Mesenchymal stem cell (in vitro differentiated cells and primary cell): ENCODE data around the gene ABHD13.

ENCODE experiments used
- DNase-seq: peaks from one replicate; pipeline ENCODE4 v3.0.0-alpha.2; 2013
- H2AFZ ChIP-seq: one replicate; pipeline ENCODE4 v1.6.1; 2013; ENCODE audit warnings: low read depth, mild to moderate bottlenecking, control low read depth, inconsistent platforms, low read length, moderate library complexity
- H2AK5ac ChIP-seq: 2 replicates; pipeline ENCODE4 v1.6.1; 2013; ENCODE audit warnings: low read length, moderate library complexity, mild to moderate bottlenecking, inconsistent platforms; ENCODE audit not compliant: severe bottlenecking
- H2BK120ac ChIP-seq: one replicate; pipeline ENCODE4 v1.6.1; 2013; ENCODE audit warnings: low read depth, mild to moderate bottlenecking, inconsistent platforms, low read length, moderate library complexity
- H2BK12ac ChIP-seq, 2 experiments: one replicate each; pipeline ENCODE4 v1.6.1; 2013; ENCODE audit warnings: inconsistent platforms in 2 of 2, low read length in 2 of 2, mild to moderate bottlenecking in 2 of 2, moderate library complexity in 2 of 2, control low read depth in 1 of 2
- H2BK15ac ChIP-seq: one replicate; pipeline ENCODE4 v1.6.1; 2013; ENCODE audit warnings: mild to moderate bottlenecking, low read depth, inconsistent platforms; ENCODE audit not compliant: poor library complexity, severe bottlenecking
- H2BK5ac ChIP-seq: 2 replicates; pipeline ENCODE4 v1.6.1; 2013; ENCODE audit warnings: low read depth, mild to moderate bottlenecking, low read length, control low read depth, inconsistent platforms; ENCODE audit not compliant: poor library complexity, severe bottlenecking
- H3K14ac ChIP-seq, 2 experiments: one replicate each; pipeline ENCODE4 v1.6.1; 2013; ENCODE audit warnings: inconsistent platforms in 2 of 2, low read length in 2 of 2, control low read depth in 1 of 2, mild to moderate bottlenecking in 1 of 2, moderate library complexity in 1 of 2
- H3K18ac ChIP-seq, 2 experiments: one replicate each; pipeline ENCODE4 v1.6.1; 2013; ENCODE audit warnings: inconsistent platforms in 2 of 2, low read length in 2 of 2, control low read depth in 1 of 2, low read depth in 1 of 2, mild to moderate bottlenecking in 1 of 2
- H3K23ac ChIP-seq, 2 experiments: one replicate each; pipeline ENCODE4 v1.6.1; 2013; ENCODE audit warnings: inconsistent platforms in 2 of 2, low read length in 2 of 2, mild to moderate bottlenecking in 2 of 2, moderate library complexity in 2 of 2, control low read depth in 1 of 2
- H3K27ac ChIP-seq: 2 replicates; pipeline ENCODE4 v1.5.1; 2013; ENCODE audit warnings: mild to moderate bottlenecking, moderate library complexity, low read length, control low read depth, inconsistent platforms; ENCODE audit not compliant: poor library complexity, severe bottlenecking
- H3K27me3 ChIP-seq, 2 experiments: 2 replicates each; pipeline versions ENCODE4 v1.6.1 to v1.7.0; 2013; ENCODE audit warnings: low read length in 2 of 2, mild to moderate bottlenecking in 2 of 2, moderate library complexity in 2 of 2, control low read depth in 1 of 2, inconsistent platforms in 1 of 2; ENCODE audit not compliant: control insufficient read depth in 1 of 2, insufficient read depth in 1 of 2
- H3K36me3 ChIP-seq, 2 experiments: 2 replicates each; pipeline versions ENCODE4 v1.6.1 to v1.7.0; 2013; ENCODE audit warnings: low read length in 2 of 2, control low read depth in 1 of 2, inconsistent platforms in 1 of 2, low read depth in 1 of 2, mild to moderate bottlenecking in 1 of 2; ENCODE audit not compliant: insufficient read depth in 2 of 2, control insufficient read depth in 1 of 2
- H3K4ac ChIP-seq, 2 experiments: one replicate each; pipeline ENCODE4 v1.6.1; 2013; ENCODE audit warnings: inconsistent platforms in 2 of 2, low read length in 2 of 2, mild to moderate bottlenecking in 2 of 2, moderate library complexity in 2 of 2, control low read depth in 1 of 2, low read depth in 1 of 2
- H3K4me1 ChIP-seq: 2 replicates; pipeline ENCODE4 v1.6.1; 2013; ENCODE audit warnings: low read depth, low read length, control low read depth; ENCODE audit not compliant: control insufficient read depth, insufficient read depth
- H3K4me2 ChIP-seq: 2 replicates; pipeline ENCODE4 v1.6.1; 2013; ENCODE audit warnings: low read length, mild to moderate bottlenecking, inconsistent platforms; ENCODE audit not compliant: poor library complexity, severe bottlenecking
- H3K4me3 ChIP-seq, 2 experiments: 2 replicates each; pipeline versions ENCODE4 v1.5.1 to v1.7.0; 2013; ENCODE audit warnings: low read length in 2 of 2, mild to moderate bottlenecking in 2 of 2, control low read depth in 1 of 2, low read depth in 1 of 2; ENCODE audit not compliant: insufficient read depth in 1 of 2
- H3K79me1 ChIP-seq: replicated peaks from 2 replicates; pipeline ENCODE4 v1.6.1; 2013; ENCODE audit warnings: mild to moderate bottlenecking, control low read depth, low read length, inconsistent platforms; ENCODE audit not compliant: poor library complexity, severe bottlenecking
- H3K9ac ChIP-seq: 2 replicates; pipeline ENCODE4 v1.7.0; 2013; ENCODE audit warnings: mild to moderate bottlenecking, low read length, moderate library complexity
- H3K9me3 ChIP-seq: 2 replicates; pipeline ENCODE4 v1.7.0; 2013; ENCODE audit warnings: mild to moderate bottlenecking, low read length; ENCODE audit not compliant: control insufficient read depth
- H4K8ac ChIP-seq: one replicate; pipeline ENCODE4 v1.6.1; 2013; ENCODE audit warnings: inconsistent platforms, mild to moderate bottlenecking, low read length, moderate library complexity
- H4K91ac ChIP-seq: one replicate; pipeline ENCODE4 v1.6.1; 2013; ENCODE audit warnings: mild to moderate bottlenecking, low read length, inconsistent platforms
- WGBS: methylation state at CpG from one replicate; pipeline ENCODE4 v1.1.7; 2013; ENCODE audit warnings: mixed read lengths; 5-methylcytosine and 5-hydroxymethylcytosine counted together

The ABHD13 gene

DNA sequence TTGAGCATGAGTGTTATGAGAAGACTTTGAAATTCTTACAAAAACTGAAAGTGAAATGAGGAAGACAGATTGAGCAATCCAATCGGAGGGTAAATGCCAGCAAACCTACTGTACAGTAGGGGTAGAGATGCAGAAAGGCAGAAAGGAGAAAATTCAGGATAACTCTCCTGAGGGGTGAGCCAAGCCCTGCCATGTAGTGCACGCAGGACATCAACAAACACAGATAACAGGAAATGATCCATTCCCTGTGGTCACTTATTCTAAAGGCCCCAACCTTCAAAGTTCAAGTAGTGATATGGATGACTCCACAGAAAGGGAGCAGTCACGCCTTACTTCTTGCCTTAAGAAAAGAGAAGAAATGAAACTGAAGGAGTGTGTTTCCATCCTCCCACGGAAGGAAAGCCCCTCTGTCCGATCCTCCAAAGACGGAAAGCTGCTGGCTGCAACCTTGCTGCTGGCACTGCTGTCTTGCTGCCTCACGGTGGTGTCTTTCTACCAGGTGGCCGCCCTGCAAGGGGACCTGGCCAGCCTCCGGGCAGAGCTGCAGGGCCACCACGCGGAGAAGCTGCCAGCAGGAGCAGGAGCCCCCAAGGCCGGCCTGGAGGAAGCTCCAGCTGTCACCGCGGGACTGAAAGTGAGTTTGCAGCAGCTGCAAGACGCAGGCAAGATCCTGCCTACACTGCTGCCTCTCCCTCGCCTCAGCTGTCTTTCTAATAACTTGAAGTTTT, 51.6 kb downstream of the ABHD13 start, which contains the start of gene TNFSF13B:
Gene TNFSF13B, plus strand, starts transcription at position 118 of the 728 bp plus-strand sequence. Its CDS starts 178 bp downstream, at position 296.
- DNase-seq = peak; percentile 61
- no peaks in the 10 kb centered on the region for H3K79me1 ChIP-seq
- H2AK5ac ChIP-seq = no peak within 1 kb of the TSS
- peak within 1 kb of the TSS; percentile 52 for H3K27ac ChIP-seq
- H3K4me1 ChIP-seq = peaks cover 7% of the 10 kb centered on the region
- H4K8ac ChIP-seq = peak within 1 kb of the TSS; percentile 91
- 31% methylated on average over 15 of the region's 16 CpGs for WGBS
- H3K36me3 ChIP-seq = no peaks in the 10 kb centered on the region
- H3K4ac ChIP-seq = peak within 1 kb of the TSS in 1 of 2 experiments; percentile 81
- no peak within 1 kb of the TSS for H2BK5ac ChIP-seq
- no peak within 1 kb of the TSS for H2BK120ac ChIP-seq
- H2AFZ ChIP-seq = no peak within 1 kb of the TSS
- H3K9ac ChIP-seq = peak within 1 kb of the TSS; percentile 82
- H3K23ac ChIP-seq = no peak within 1 kb of the TSS
- peak within 1 kb of the TSS; percentile 90 for H4K91ac ChIP-seq
- no peak within 1 kb of the TSS for H3K14ac ChIP-seq
- peak within 1 kb of the TSS; percentile 25 to 94 for H3K18ac ChIP-seq
- H2BK15ac ChIP-seq = no peak within 1 kb of the TSS
- H3K9me3 ChIP-seq = no peaks in the 10 kb centered on the region
- H3K27me3 ChIP-seq = no peaks in the 10 kb centered on the region
- peak within 1 kb of the TSS; percentile 87 for H3K4me2 ChIP-seq
- H3K4me3 ChIP-seq = peak within 1 kb of the TSS; percentile 45 to 81
- H2BK12ac ChIP-seq = no peak within 1 kb of the TSS

DNA sequence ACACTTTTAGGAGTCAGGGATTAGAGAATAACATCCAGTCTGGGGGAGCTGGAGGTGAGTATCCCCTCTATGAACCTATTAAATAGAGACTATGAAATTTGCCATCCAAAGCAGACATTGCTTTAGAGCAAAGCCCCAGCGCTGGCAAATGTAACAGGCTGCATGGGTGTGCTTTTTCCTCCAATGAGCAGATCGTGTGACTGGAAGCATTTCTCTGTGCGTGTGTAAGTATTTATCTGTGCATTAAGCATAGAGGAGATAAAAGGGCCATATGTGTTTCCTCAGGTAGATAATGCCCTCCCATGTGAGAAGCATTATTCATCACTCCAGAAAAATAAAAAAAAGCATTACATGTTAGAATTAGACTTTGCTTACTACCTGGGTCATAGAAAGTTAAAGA, 52.2 kb downstream of the ABHD13 start:
- Histone ChIP-seq H3K36me3 (no peaks in the 10 kb centered on the region), H3K27me3 (no peaks in the 10 kb centered on the region), H3K9ac (peak overlapping the region; percentile 82), H3K27ac (no peak overlapping the region), H3K9me3 (no peaks in the 10 kb centered on the region), H2BK5ac (no peak overlapping the region), H3K79me1 (no peaks in the 10 kb centered on the region), H4K91ac (no peak overlapping the region), H4K8ac (peak overlapping the region; percentile 91), H2AFZ (no peak overlapping the region), H3K14ac (no peak overlapping the region), H3K23ac (no peak overlapping the region), H3K4me2 (peak overlapping the region; percentile 87), H2AK5ac (no peak overlapping the region), H3K18ac (no peak overlapping the region), H3K4me1 (peaks cover 7% of the 10 kb centered on the region), H2BK15ac (no peak overlapping the region), H3K4ac (no peak overlapping the region), H3K4me3 (peak overlapping the region in 1 of 2 experiments; percentile 81), H2BK120ac (no peak overlapping the region), H2BK12ac (no peak overlapping the region)
- WGBS = 79% methylated on average over 2 of the region's 3 CpGs
- DNase-seq = no peak

DNA sequence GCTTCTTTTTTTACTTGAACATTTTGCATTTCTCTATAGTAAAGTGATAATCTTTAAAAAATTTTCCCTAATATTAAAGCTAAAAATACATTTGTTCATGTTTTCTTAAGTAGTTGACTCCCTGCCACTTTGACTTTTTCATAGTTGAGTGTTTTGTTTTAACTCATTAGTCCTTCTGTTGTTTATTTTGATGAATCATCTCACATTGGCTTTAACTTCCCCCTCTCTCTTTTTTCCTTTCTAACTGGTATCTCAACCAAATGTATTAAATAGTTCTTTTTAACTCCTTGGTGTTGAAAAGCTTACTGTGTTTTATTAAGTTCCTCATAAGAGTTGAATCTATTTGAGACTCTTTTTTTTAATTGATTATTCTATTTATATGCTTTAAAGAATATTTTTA, 54.1 kb downstream of the ABHD13 start:
- Histone ChIP-seq H3K79me1 (no peaks in the 10 kb centered on the region), H3K36me3 (no peaks in the 10 kb centered on the region), H2BK120ac (no peak overlapping the region), H3K4ac (no peak overlapping the region), H3K9ac (no peak overlapping the region), H2BK12ac (no peak overlapping the region), H2AK5ac (no peak overlapping the region), H4K91ac (no peak overlapping the region), H3K4me2 (no peak overlapping the region), H3K27me3 (no peaks in the 10 kb centered on the region), H3K18ac (no peak overlapping the region), H3K23ac (no peak overlapping the region), H2BK15ac (no peak overlapping the region), H2AFZ (no peak overlapping the region), H3K14ac (no peak overlapping the region), H4K8ac (no peak overlapping the region), H2BK5ac (no peak overlapping the region), H3K4me1 (peaks cover 7% of the 10 kb centered on the region), H3K27ac (no peak overlapping the region), H3K4me3 (no peak overlapping the region), H3K9me3 (no peaks in the 10 kb centered on the region)
- DNase-seq = peak; percentile 28

DNA sequence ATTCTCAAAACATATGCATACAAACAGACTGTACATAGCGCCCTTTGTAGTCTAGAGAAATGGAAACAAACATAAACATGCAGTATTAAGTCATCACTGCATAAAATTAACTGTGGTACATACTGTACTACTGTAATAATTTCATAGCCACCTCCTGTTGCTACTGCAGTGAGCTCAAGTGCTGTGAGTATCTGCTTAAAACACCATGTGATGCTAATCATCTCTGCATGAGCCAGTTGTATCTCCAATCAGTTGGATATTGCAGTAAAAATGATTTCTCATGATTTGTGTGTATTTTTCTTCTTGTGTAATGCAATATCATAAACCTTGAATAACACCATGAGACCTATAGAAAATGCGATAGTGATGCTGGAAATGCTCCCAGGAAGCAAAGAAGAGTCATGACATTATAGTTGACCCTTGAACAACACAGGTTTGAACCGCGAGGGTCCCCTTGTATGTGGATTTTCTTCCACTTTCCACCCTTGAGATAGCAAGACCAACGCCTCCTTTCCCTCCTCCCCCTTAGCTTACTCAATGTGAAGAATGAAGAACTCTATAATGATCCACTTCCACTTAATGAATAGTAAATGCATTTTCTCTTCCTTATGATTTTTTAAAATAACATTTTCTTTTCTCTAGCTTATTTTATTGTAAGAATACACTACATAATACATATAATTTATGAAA, 55.4 kb downstream of the ABHD13 start:
- no peak overlapping the region for H3K4me3 ChIP-seq
- H2AK5ac ChIP-seq = no peak overlapping the region
- no peaks in the 10 kb centered on the region for H3K36me3 ChIP-seq
- H2BK120ac ChIP-seq = no peak overlapping the region
- no peak overlapping the region for H2AFZ ChIP-seq
- no peak overlapping the region for H2BK12ac ChIP-seq
- no peak overlapping the region for H4K91ac ChIP-seq
- no peak overlapping the region for H3K23ac ChIP-seq
- H3K9ac ChIP-seq = no peak overlapping the region
- no peak overlapping the region for H4K8ac ChIP-seq
- H2BK5ac ChIP-seq = no peak overlapping the region
- no peak overlapping the region for H2BK15ac ChIP-seq
- H3K9me3 ChIP-seq = no peaks in the 10 kb centered on the region
- H3K14ac ChIP-seq = no peak overlapping the region
- H3K4me1 ChIP-seq = peaks cover 7% of the 10 kb centered on the region
- DNase-seq = no peak
- H3K18ac ChIP-seq = no peak overlapping the region
- H3K27ac ChIP-seq = no peak overlapping the region
- no peak overlapping the region for H3K4ac ChIP-seq
- no peaks in the 10 kb centered on the region for H3K79me1 ChIP-seq
- WGBS = 95% methylated on average over 3 of the region's 5 CpGs
- H3K27me3 ChIP-seq = no peaks in the 10 kb centered on the region
- no peak overlapping the region for H3K4me2 ChIP-seq
